ENCODE data around the gene ZNF576.
"Not testable (repeated sequence)": the region's sequence is repeated elsewhere in the genome, so short reads cannot be mapped to it uniquely, and the experiment has no call there.

Gene ZNF576

GRCh38 chr19:43599635-43600295 is 3.4 kb downstream of the ZNF576 start:
- H3K4me3 ChIP-seq (replicated peaks; ENCODE audit: insufficient read depth, low read length), result no peak overlapping the region
- H3K27ac ChIP-seq (replicated peaks), result no peak overlapping the region
- H3K27me3 ChIP-seq (ENCODE audit: insufficient read depth, poor library complexity, severe bottlenecking), result no peaks in the 10 kb centered on the region
- DNase-seq (ENCODE audit: low read depth in 1 of 2, low spot score in 1 of 2), result no peak
- TF ChIP-seq SPI1 (IDR thresholded peaks at IDR 0.05; ENCODE audit: borderline replicate concordance, low read depth) (no peak), GABPA (IDR thresholded peaks at IDR 0.05; ENCODE audit: low read depth) (no peak), POLR2AphosphoS5 (IDR thresholded peaks at IDR 0.05; ENCODE audit: low read depth) (no peak), REST (IDR thresholded peaks at IDR 0.05; ENCODE audit: insufficient replicate concordance, low read depth) (no peak)
- TF ChIP-seq, protein P1, sequence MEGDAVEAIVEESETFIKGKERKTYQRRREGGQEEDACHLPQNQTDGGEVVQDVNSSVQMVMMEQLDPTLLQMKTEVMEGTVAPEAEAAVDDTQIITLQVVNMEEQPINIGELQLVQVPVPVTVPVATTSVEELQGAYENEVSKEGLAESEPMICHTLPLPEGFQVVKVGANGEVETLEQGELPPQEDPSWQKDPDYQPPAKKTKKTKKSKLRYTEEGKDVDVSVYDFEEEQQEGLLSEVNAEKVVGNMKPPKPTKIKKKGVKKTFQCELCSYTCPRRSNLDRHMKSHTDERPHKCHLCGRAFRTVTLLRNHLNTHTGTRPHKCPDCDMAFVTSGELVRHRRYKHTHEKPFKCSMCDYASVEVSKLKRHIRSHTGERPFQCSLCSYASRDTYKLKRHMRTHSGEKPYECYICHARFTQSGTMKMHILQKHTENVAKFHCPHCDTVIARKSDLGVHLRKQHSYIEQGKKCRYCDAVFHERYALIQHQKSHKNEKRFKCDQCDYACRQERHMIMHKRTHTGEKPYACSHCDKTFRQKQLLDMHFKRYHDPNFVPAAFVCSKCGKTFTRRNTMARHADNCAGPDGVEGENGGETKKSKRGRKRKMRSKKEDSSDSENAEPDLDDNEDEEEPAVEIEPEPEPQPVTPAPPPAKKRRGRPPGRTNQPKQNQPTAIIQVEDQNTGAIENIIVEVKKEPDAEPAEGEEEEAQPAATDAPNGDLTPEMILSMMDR (IDR thresholded peaks at IDR 0.05; ENCODE audit: insufficient read depth, low read length), result no peak

DNA sequence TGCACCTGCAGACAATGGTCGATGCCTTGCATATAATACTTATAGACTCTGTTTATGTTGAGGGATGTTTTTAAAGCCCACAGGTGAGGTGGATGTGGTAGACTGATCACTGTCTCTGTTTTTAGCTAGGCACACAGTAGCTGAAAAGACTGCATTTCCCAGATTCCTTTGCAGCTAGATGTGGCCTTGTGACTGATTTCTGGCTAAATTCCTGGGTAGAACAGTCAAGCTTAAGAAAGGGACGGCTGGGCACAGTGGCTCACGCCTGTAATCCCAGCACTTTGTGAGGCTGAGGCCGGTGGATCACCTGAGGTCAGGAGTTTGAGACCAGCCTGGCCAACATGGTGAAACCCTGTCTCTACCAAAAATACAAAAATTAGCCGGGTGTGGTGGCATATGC is 3.9 kb downstream of the ZNF576 start:
- not testable (repeated sequence) for H3K27me3 ChIP-seq (ENCODE audit: insufficient read depth, poor library complexity, severe bottlenecking); DNase-seq (ENCODE audit: low read depth in 1 of 2, low spot score in 1 of 2); H3K4me3 ChIP-seq (replicated peaks; ENCODE audit: insufficient read depth, low read length); H3K27ac ChIP-seq (replicated peaks)

DNA sequence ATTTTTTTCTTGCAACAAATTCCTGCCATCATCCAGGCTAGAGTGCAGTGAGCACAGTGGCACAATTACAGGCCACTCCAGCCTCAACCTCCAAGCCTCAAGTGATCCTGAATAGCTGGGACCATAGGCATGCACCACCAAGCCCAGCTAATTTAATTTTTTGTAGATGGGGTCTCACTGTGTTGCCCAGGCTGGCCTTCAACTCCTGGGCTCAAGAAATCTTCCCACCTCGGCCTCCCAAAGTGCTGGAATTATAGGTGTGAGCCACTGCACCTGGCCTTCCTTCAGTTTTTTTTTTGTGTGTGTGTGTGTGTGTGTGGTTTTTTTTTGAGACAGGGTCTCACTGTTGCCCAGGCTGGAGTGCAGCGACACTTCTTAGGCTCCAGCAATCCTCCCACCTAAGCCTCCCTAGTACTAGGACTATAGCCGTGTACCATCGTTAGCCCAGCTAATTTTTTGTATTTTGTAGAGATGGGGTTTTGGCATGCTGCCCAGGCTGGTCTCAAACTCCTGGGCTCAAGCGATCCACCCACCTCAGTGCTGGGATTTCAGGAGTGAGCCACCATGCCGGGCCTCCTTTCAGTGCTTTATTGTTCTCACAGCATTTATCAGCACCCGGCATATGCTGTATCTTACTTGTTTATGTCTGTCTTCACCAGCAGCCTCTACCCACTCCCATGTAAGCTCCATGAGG is 9.6 kb downstream of the ZNF576 start:
- H3K4me3 ChIP-seq (replicated peaks; ENCODE audit: insufficient read depth, low read length), result no peak overlapping the region
- H3K27me3 ChIP-seq (ENCODE audit: insufficient read depth, poor library complexity, severe bottlenecking), result no peaks in the 10 kb centered on the region
- no peak for TF ChIP-seq SPI1 (IDR thresholded peaks at IDR 0.05; ENCODE audit: borderline replicate concordance, low read depth)
- DNase-seq (ENCODE audit: low read depth in 1 of 2, low spot score in 1 of 2), result no peak
- no peak overlapping the region for H3K27ac ChIP-seq (replicated peaks)

- Histone ChIP-seq H3K27ac (replicated peaks) (no peak overlapping the region), H3K4me3 (replicated peaks; ENCODE audit: insufficient read depth, low read length) (no peak overlapping the region), H3K27me3 (ENCODE audit: insufficient read depth, poor library complexity, severe bottlenecking) (no peaks in the 10 kb centered on the region)
- TF ChIP-seq, protein P1 (IDR thresholded peaks at IDR 0.05; ENCODE audit: insufficient read depth, low read length), result no peak
- TF ChIP-seq GABPA (IDR thresholded peaks at IDR 0.05; ENCODE audit: low read depth) (no peak), REST (IDR thresholded peaks at IDR 0.05; ENCODE audit: insufficient replicate concordance, low read depth) (no peak), SPI1 (IDR thresholded peaks at IDR 0.05; ENCODE audit: borderline replicate concordance, low read depth) (no peak), POLR2AphosphoS5 (IDR thresholded peaks at IDR 0.05; ENCODE audit: low read depth) (no peak)
- no peak for DNase-seq (ENCODE audit: low read depth in 1 of 2, low spot score in 1 of 2)
Measured at GRCh38 chr19:43606569-43607229, 10.3 kb downstream of the ZNF576 start.
